Keratinocyte (primary cell): ENCODE results near the gene SLC51A.

Experiments
- EZH2 ChIP-seq: IDR thresholded peaks from one replicate; pipeline ENCODE4 v1.6.1; 2012; ENCODE audit warnings: inconsistent platforms, mild to moderate bottlenecking, low read length, moderate library complexity
- TF ChIP-seq, protein P1 (sequence below), 3 experiments: IDR thresholded peaks in 1 of 3; conservative IDR thresholded peaks in 1 of 3; optimal IDR thresholded peaks in 1 of 3; 2 replicates in 2 of 3; 3 replicates in 1 of 3; pipeline versions ENCODE3 to v1.5.1; 2011; ENCODE audit warnings: low read length in 3 of 3, mild to moderate bottlenecking in 3 of 3, moderate library complexity in 2 of 3, control low read depth in 1 of 3, inconsistent platforms in 1 of 3; ENCODE audit not compliant: insufficient read depth in 2 of 3; ENCODE audit errors: extremely low read depth in 1 of 3

DNA sequence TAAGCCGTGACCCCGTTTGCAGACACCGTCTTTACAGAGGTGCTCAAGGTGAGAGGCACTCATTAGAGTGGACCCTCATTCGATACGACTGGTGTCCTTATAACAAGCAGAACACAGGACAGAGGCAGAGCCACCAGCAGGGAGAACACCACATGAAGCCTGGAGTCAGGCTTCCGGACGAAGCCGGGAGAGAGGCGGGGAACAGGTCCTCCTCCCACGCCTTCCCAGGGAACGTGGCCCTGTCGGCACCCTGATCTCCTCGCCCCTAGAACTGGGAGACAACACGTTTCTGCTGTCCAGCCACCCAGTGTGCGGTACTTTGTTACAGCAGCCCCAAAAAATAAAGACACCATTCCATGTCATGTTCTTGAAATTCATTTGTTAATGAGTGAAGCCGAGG lies 38.8 kb upstream of the SLC51A start:
- TF ChIP-seq, protein P1, sequence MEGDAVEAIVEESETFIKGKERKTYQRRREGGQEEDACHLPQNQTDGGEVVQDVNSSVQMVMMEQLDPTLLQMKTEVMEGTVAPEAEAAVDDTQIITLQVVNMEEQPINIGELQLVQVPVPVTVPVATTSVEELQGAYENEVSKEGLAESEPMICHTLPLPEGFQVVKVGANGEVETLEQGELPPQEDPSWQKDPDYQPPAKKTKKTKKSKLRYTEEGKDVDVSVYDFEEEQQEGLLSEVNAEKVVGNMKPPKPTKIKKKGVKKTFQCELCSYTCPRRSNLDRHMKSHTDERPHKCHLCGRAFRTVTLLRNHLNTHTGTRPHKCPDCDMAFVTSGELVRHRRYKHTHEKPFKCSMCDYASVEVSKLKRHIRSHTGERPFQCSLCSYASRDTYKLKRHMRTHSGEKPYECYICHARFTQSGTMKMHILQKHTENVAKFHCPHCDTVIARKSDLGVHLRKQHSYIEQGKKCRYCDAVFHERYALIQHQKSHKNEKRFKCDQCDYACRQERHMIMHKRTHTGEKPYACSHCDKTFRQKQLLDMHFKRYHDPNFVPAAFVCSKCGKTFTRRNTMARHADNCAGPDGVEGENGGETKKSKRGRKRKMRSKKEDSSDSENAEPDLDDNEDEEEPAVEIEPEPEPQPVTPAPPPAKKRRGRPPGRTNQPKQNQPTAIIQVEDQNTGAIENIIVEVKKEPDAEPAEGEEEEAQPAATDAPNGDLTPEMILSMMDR (optimal IDR thresholded peaks at IDR 0.05 in 1 of 3, IDR thresholded peaks at IDR 0.05 in 1 of 3, conservative IDR thresholded peaks at IDR 0.05 in 1 of 3; ENCODE audit: extremely low read depth in 1 of 3, insufficient read depth in 2 of 3, low read length in 3 of 3) = no peak
- no peak for TF ChIP-seq EZH2
